GM12801 (cell line): ENCODE measurements around the gene MOCOS.

ENCODE experiments used
- CTCF ChIP-seq: IDR thresholded peaks from one replicate; pipeline ENCODE4 v1.5.1; 2011; ENCODE audit warnings: control low read depth; ENCODE audit not compliant: insufficient read length; ENCODE audit errors: extremely low read depth

The MOCOS gene

DNA sequence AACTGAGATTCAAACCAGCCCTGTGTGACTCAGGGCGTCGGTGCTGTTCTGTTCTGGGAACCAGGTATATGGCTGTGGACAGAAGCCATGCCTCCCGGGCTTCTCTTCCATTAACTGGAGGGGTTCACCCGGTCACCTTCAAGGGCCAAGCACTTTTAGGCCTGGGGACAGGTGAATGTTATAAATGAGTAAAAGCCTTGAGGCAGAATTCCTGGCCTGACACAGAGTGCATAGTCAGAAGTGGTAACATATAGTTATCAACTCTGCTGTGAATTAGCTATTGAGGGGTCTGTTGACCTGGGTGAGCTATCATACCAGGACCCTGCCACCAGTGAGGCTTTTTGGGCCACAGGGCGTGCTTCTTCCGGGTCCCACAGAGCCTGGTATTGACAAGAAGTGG, 112.9 kb downstream of the MOCOS start:
- no peak for TF ChIP-seq CTCF

GRCh38 chr18:36301884-36302283, 114.6 kb downstream of the MOCOS start:
- no peak for TF ChIP-seq CTCF

DNA sequence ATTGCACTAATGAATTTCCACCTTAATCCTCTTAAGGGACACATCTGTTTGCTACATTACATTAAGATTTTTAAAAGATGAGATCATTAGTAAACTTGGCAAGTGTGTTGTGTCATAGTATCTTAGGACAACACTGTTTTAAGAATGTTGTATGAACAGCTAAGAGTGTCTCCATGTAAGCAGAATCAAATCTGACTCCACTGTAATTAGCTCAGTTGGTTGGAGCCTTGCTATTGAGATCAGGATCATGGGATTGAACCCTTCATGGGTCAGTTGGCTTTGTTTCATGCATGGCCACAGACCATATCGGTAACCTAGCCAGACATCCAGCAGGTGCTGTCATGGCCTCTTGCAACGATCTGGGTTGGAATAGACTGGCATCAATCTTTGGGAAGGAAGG, 115.4 kb downstream of the MOCOS start:
- no peak for TF ChIP-seq CTCF

- no peak for TF ChIP-seq CTCF
These were observed 116.0 kb downstream of the MOCOS start for GRCh38 chr18:36303211-36303844.

- TF ChIP-seq CTCF, result no peak
These were observed 117.4 kb downstream of the MOCOS start for GRCh38 chr18:36304723-36305122.

GRCh38 chr18:36305375-36305774, 118.1 kb downstream of the MOCOS start:
- no peak for TF ChIP-seq CTCF

DNA sequence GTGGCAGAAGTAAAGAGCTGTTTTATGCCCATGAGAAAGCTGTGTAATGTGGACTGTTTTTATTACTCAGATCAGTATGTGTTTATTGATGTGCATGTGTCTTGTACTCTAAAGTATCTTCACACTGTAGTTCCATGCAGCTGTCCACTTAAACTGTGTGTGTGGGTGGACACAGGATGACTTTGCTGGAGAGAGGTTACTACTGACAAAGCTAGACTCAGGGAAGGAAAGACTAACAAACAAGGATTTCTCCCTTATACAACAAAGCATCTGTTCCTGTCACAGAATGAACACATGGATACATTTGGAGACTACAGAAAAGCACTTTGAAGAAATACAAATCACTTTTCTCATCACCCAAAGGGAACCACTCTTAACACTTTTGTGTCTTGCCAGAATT, 120.2 kb downstream of the MOCOS start:
- no peak for TF ChIP-seq CTCF
